ENCODE measurements around the gene EXOSC2.

The EXOSC2 gene

DNA sequence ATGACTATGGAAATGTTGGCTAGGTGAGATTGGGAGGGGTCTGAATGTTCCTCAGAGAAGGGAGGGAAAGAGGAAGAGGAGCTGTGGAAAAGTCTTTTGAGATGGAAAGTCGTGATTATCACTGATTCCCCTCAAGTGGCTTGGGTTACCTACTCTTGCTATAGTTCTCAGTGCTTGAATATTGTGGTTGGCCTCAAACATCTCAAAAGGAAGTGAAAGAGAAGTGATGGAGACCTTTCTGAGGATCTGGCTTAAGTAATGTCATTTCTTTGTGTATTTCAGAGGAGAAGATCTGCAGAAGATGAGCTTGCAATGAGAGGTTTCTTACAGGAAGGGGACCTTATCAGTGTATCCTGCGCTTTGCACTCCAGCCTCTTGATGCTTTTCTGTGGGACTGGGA is 5.5 kb downstream of the EXOSC2 start:
- no peak for DNase-seq

DNA sequence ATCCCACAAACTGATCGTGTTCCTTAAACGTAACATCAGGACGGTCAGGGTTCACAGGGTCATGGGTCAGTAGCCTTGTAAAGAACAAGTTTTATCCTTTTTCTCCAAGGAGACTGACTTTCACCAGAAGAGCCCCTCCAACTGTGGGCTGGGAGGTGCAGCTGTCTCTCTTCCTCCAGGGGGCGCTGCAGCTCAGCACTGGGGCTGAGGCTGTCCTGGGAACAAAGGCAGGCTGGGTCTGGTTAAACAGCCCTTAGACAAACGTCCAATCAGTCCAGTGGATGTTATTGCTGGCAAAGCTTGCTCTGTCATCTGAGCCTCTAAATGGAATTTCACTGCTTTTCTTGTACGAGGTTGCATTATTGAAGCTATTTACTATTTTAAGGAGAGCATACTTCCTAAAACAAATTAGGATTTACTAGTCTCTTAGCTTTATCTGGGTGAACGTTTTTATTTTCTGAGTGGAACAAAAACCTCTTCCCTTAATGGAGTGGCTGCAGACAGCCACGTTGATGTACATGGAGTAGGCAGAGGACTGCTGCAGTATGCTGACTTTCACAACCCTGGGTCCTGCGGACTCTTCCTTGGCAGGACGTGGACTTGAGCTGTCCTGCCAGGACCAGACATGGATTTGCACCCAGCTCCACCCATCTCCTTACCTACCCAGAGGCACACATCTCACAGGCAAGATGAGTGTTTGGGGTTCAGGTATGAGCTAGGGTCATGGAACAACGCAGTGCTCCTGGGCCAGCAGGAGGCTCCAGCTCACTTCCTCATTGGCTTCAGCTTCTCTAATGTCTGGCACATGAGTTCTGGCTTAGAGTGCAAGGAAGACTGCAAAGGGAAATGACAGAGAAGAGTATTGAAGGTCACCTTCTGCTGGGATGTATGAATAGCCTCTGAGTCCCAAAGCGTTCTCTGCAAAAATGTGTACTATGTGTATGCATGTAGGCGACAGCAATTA is 7.8 kb downstream of the EXOSC2 start:
- DNase-seq, result peak in 1 of 2 experiments; percentile 71

DNA sequence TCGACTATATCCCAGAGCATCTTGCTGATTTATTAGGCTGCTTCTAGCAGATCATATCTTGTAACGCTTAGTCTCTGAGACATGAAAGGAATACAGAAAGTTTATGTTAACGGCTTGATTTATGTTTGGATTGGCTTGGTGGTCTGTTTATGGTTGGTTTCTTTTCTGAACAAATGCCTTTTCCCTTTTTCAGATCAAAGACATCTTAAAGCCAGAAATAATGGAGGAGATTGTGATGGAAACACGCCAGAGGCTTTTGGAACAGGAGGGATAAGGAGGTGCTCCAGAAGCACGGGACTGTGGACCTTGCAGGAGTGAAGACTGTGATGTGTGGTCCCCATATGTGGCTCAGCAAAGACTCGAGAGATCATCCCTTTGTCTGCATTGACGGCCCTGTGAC is 9.9 kb downstream of the EXOSC2 start:
- no peak for DNase-seq

DNA sequence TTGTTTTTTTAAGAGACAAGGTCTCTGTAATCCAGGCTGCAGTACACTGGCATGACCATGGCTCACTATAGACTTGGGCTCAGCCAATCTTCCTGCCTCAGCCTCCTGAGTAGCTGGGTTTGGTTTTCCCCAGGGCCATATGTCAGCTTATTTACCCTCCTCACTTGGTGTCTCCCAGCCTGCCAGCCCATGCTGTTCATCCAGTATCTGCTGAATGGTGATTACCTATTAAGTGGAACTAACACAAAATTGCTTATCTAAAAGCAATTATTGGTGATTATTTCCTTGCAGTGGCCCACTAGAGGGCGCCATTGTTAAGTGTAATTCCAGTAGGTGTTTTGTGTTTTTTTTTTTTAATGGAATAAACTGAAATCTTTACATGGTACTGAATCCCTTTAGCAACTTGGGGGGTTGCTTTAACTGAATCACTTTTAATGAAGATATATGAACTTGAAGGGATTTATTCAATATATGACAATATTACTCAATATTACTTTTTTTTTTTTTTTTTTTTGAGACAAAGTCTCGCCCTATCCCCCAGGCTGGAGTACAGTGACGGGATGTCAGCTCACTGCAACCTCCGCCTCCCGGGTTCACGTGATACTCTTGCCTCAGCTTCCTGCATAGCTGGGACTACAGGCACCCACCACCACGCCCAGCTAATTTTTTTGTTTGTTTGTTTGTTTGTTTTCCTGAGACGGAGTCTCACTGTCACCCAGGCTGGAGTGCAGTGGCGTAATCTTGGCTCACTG is 13.8 kb downstream of the EXOSC2 start:
- peak in 1 of 2 experiments; percentile 59 for DNase-seq

DNA sequence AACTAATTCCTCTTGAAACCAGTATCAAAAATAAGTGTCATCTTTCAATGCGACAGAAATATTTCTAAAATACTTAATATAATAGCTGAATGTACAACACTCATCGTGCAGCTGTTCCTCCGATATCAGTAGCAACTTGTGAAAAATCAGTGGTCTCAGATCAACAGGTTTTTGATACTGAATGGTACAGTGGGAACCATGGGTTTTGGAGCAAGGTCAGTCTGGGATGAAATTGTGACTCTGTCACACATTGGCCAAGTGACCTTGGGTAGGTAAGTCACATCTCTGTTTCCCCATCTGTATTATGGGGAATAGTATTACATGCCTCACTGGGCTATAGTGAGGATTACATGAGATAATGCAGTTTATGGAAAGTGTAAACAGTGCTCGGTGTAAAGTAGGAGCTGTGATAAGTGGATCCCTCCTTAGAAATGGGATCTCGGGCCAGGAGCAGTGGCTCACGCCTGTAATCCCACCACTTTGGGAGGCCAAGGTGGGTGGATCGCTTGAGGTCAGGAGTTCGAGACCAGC is 17.3 kb downstream of the EXOSC2 start:
- no peak for DNase-seq

DNA sequence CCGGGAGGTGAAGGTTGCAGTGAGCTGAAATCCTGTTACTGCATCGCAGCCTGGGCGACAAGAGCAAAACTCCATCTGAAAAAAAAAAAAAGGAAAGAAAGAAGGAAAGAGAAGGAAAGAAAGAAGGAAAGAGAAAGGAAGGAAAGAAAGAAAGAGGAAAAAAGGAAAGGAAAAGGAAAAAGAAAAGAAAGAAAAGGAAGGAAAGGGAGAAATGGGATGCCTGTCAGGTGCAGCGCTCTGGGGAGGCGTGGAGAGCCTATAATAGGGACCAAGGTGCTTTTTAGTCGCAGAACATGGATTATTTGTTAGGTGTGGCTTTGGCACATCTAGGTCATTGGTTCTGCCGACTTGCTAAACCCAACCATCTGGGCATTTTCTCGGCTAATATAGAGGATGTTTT is 17.9 kb downstream of the EXOSC2 start:
- DNase-seq, result no peak

DNA sequence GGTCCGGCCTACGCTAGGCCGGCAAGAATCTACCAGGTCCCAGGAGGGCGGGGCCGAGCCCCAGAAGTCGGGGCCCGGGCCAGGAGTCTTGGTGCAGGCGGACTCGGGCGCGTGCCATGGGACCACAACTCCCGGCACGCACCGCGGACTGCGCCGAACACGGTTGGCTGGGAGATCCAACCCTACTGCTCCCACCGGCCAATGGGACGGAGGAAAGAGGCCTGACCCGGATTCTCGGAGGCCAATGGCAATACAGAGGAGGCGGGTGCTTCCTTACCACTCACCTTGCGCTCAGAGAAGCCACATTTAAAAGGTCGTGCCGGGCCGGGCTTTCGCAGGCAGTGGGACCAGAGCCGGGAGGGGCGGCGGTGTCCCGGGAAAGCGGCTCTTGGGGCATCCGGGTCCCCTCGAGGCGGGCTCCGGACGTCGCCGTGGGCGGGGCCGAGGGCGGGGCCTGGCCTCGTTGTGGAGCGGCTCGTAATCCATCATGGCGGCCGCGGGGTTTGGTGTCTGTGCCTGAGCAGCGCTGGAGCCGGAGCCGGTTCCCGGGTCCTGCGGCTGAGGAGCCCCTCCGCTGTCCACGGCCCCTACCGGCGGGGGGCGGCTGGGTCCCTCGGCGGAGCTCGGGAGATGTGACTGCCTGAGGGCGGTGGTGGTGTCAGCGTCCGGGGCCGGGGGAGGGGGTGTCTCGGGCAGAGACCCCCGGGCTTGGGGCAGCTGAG is 19.1 kb downstream of the EXOSC2 start:
- DNase-seq, result peak; percentile 92 to 97

DNA sequence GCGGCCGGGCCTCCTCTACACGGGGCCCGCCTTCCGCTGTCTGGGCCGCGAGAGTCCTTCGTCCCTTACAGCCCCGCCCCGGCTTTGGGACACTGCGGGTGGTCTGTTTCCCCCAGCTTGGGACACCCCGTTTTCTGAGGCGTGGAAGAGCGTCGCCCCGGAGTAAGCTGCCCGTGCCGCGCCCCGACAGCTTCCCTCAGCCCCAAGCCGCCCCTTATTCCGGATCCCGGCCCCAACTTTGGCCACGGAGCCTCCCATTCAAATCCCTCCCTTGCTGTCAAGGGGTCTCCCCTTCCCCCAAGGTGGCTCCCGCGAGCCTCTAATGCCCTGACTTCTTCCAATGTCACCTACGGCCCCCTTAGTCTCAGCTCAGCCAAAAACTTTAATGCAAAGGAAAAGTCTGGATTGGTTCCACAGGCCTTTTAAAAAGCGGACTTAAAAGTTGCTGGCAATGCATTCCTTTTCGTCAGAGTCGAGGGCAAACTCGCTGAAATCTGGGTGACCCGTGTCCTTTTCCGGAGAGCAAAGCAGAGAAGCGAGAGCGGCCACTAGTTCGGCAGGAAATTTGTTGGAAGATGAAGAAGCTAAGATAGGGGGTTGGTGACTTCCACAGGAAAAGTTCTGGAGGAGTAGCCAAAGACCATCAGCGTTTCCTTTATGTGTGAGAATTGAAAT is 19.8 kb downstream of the EXOSC2 start:
- peak in 1 of 2 experiments; percentile 42 for DNase-seq

DNA sequence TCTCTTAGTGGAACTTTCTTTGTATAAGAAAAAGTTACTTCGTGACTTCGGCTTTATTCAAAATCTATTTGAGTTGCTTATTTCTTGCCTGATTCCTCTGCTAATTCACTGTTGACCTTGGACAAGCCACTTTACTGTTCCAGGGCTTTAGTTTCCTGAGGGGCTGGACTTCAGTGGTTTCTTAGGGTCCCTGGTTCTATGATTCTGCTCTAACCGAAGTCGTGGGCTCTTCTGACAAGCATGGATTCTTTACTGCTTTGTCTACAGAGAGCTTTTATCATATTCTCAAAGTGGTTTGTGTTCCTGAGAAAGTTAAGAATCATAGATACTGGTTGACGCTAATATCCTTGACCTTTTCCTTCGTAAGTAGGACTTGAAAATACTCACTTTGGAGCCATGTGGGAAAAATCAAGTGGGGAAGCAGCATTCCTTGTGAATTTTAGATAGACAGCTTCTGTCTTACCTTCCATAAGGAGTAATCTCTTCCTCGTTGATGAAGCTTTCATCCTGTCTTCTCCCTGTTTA is 21.1 kb downstream of the EXOSC2 start:
- no peak for DNase-seq

DNA sequence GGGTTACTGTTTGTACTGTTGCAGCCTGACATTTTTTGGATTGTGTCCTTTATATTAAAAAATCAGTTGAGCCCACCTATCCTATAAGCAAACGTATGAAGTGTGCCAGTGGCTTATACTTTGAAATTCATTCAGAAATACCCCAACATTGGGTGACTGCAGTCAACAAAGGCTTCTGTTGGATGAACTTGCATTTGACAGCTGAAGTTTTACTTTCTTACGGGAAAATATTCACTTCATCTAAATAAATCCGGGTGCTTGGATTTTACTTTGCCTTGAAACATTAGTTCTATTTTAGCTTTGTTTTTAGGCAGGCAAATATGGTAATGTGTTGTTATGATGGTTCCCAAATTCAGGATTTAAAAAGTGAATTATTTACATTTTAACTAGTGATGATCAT is 21.7 kb downstream of the EXOSC2 start:
- DNase-seq, result no peak

DNA sequence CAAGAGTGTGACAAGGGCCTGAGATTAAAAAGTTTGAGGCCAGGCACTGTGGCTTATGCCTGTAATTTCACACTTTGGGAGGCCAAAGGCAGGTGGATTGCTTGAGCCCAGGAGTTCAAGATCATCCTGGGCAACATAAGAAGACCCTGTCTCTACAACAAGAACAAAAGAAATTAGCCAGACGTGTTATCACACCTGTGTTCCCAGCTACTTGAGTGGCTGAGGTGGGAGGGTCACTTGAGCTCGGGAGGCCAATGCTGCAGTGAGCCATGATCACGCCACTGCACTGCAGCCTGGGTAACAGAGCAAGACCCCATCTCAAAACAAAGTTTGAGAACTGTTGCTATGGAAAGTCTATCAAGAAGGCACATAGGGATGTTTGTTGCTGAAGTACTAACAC is 25.0 kb downstream of the EXOSC2 start:
- DNase-seq, result no peak

DNA sequence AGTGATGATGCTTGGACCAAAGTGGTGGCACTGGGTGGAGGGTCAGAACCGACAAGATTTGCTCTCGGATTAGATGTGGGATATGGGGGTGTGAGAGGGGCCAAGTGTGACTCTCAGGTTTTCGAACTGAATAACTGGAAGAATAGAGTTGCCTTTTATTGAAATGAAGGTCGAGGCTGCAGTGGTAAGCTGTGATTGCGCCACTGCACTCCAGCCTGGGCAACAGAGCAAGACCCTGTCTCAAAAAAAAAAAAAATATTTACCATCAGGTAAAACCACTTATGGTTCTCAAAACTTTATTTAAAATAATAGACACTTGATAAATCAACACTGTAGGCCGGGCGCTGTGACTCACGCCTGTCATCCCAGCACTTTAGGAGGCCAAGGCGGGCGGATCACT is 27.2 kb downstream of the EXOSC2 start:
- no peak for DNase-seq

DNA sequence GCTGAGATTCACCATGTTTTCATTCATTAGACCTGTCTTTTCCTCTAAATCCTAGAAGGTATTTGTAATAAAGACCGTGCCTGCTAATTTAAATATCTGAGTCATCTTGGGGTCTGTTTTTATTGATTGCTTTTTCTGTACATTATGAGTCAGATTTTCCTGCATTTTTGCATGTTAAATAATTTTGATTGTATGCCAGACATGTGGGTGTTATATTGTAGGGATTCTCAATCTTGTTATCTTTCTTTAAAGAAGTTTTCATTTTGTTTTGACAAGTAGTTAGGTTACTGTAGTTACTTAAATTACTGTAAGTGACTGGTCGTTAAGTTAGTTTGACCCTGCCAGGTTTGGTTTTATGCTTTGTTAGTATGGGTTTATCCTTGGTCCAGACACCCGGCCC is 35.1 kb downstream of the EXOSC2 start:
- no peak for DNase-seq

DNA sequence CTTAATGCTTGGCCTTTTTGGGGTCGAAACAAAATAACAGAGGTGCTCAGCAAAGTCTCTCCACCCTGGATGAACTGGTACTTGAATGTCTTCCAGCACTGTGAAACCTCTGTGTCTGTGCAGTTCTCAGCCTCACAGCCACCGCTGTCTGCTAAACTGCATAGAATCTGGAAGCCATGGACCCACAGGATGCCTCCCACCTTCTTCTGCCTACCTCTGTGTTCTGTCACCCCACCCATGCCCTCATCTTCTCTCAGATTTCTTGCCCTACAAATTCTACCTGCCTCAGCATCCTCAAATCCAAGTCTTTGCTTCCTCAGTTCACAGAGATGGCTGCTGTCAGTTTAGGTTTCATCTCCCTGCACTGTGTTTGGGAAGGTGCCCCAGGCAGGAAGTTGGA is 35.6 kb downstream of the EXOSC2 start:
- no peak for DNase-seq

DNA sequence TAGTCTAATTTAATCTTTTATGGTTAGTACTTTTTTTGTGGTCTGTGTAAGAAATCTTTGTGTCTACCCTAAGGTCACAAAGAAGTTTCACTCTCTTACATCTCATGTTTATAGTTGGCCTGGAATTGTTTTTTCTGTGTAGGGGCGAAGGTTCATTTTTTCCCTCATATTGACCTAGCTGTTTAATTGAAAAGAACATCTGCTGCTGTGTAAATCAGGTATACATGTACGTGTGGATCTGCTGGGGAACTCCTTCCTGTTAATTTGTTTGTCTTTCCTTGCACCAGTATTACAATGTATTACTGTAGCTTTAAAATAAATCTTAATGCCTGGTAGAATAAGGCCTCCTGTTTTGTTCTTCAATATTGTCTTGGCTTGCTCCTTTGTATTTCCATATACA is 37.8 kb downstream of the EXOSC2 start:
- peak in 1 of 2 experiments; percentile 9 for DNase-seq

DNA sequence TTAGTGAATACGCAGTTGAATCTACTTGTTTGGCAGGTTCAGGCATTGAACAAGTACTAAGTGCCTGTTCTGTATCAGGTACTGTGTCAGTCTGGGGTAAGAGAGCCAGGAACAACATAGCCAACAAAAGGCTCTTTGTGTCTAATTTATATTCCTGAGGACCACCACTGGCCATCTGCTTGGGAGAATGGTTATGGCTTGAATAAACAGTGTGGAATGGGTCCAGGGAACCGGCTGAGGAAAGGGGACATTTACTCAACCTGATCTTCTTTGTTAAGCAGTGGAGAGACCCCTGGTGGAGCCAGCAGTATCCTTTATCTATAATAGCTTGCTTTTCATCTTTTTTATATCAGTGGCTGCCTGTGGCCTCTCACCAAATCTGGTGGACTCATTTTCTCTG is 38.6 kb downstream of the EXOSC2 start:
- peak in 1 of 2 experiments; percentile 29 for DNase-seq

DNA sequence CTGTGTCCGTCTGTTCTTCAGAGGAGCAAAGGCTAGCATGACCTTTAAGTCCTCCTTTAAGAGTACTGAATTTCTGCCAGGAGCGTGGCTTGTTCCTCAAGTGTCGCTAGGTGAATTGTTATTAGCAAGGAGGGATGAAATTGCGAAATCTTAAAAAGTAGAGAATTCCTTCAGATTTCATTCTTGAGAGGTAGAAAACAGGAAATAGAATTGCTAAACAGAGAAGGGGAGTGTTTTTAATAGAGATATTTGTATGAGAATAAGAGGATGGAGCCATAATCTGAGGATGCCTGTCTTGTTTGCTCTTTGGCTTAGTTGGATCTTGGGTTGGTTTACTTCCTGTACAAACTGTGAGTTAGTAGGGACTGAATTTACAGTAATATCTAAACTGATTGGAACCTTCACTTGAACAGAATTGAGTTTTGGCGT is 39.2 kb downstream of the EXOSC2 start:
- no peak for DNase-seq

DNA sequence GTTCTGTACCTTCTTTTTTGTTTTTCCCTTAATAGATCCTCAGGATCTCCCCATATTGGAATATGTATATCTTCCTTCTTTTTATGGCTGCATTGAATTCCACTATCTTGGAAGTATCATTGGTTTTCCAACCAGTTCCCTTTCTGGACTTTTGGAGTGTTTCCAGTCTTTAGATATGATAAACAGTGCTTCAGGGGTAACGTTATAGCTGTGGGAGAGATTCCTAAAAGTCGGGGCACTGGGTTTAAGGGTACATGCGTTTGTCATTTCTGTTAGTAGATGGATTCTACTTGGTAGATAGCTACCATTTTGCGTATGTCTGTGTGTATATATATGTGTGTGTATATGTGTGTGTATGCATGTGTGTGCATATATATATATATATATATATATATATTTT is 42.0 kb downstream of the EXOSC2 start:
- DNase-seq, result no peak

DNA sequence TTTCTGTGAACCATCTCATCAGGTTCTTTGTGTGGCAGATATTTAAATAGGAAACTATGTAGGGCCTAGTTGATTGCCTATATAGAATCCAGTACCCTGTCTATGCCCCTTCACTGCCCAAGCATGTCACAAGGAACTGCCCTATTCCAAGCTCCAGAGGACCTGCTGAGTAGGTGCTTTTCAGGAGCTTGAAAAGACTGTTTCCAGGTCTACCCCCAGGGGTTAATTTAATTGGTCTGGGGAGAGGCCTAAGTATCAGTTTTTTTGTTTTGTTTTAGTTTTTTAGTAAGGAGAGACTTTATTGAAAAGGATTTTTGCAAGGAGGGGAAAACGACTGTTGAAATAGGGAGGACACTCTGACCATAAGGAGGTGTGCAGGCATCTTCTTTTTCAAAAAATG is 43.3 kb downstream of the EXOSC2 start:
- DNase-seq, result no peak

DNA sequence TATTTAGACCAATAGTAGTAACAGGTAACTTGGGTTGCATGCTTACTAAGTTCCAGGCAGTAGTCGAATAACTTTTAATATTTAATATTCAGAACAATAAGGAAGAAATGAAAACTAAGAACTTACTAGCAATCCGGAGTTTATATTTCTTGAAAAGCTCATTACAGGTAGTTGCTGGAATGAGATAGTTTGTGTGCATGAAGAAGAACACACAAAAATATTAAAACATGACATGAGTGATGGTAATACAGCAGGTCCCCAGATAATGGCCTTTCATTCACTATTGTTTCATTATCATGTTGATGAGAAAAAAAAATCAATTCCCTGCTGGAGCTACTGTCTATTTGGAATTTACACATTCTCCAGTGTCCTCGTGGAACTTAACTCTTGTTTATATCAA is 44.7 kb downstream of the EXOSC2 start:
- DNase-seq, result no peak

DNA sequence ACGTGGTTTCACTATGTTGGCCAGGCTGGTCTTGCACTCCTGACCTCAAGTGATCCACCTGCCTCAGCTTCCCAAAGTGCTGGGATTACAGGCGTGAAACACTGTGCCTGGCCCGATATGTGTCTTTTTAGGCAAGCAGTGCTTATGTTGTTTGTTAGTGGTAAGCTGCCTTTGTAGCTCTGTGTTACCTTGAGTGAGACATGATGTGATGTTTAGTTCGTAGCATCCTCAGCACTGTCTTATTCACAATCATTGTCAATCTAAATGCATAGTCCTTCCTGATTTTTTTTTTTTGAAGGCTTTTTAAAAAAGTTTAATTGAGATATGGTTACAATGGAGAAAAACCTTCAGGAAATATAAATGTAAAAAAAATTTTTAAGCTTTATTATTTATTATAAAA is 45.5 kb downstream of the EXOSC2 start:
- DNase-seq, result no peak

All from NCI-H526 (cell line).